ENCODE measurements around the gene BRD1.

- no peak for TF ChIP-seq ELF4 (IDR thresholded peaks at IDR 0.05)
- TF ChIP-seq TARDBP (IDR thresholded peaks at IDR 0.05), result no peak
- no peak for TF ChIP-seq NFRKB (IDR thresholded peaks at IDR 0.05)
- TF ChIP-seq FOXM1 (IDR thresholded peaks at IDR 0.05; ENCODE audit: borderline replicate concordance), result no peak
- TF ChIP-seq SUZ12 (IDR thresholded peaks at IDR 0.05), result no peak
- TF ChIP-seq CTBP1 (IDR thresholded peaks at IDR 0.05; ENCODE audit: borderline replicate concordance), result no peak
- TF ChIP-seq FOXA1 (IDR thresholded peaks at IDR 0.05), result no peak
- TF ChIP-seq PKNOX1 (IDR thresholded peaks at IDR 0.05), result no peak
- TF ChIP-seq LEF1 (IDR thresholded peaks at IDR 0.05; ENCODE audit: borderline replicate concordance), result no peak
Observed at GRCh38 chr22:49726022-49726681, 101.5 kb downstream of the BRD1 start.
